Peyer's patch (tissue), 4 donors: ENCODE data around the gene NCOA5.

Experiments
- CTCF ChIP-seq, 6 experiments: fragments of 450-650 bp in 4 of 6; fragments of 200-600 bp in 2 of 6; sonication (generic) in 1 of 6; IDR thresholded peaks; one replicate each; pipeline ENCODE4 v1.5.1; 2017 to 2019; ENCODE audit warnings: antibody characterized with exemption in 6 of 6, mild to moderate bottlenecking in 3 of 6, moderate library complexity in 1 of 6
- POLR2A ChIP-seq, 2 donors: fragments of 450-650 bp; IDR thresholded peaks; one replicate each; pipeline ENCODE4 v1.5.1; 2017; ENCODE audit warnings: antibody characterized with exemption in 2 of 2, mild to moderate bottlenecking in 2 of 2, moderate library complexity in 2 of 2

GRCh38 chr20:46128310-46129151 is 38.8 kb upstream of the NCOA5 start:
- TF ChIP-seq CTCF (IDR thresholded peaks at IDR 0.05) (peak in 4 of 6 experiments; percentile 21 to 38 (median 30)), POLR2A (IDR thresholded peaks at IDR 0.05) (no peak)
